ENCODE measurements around the gene SLC29A3. TPM values are rescaled to one million over a fixed set of nuclear protein-coding genes. Genes with fewer than 3 reads are reported as not detected.

SLC29A3 gene
- total RNA-seq, 1 experiment from 2014 or later = 3.4 TPM

GRCh38 chr10:71370031-71370430 lies 51.0 kb downstream of the SLC29A3 start:
- Histone ChIP-seq H3K79me2 (ENCODE audit: low read length) (no peaks in the 10 kb centered on the region), H3K4me3 (ENCODE audit: low read length) (no peak overlapping the region), H4K20me1 (ENCODE audit: insufficient read depth, low read depth, low read length) (no peaks in the 10 kb centered on the region), H3K9me2 (replicated peaks; ENCODE audit: insufficient read depth, low read length) (no peaks in the 10 kb centered on the region), H3K36me3 (ENCODE audit: insufficient read depth, low read length) (no peaks in the 10 kb centered on the region), H3K27me3 (ENCODE audit: low read length) (no peaks in the 10 kb centered on the region), H2AFZ (ENCODE audit: low read length) (no peak overlapping the region), H3K4me1 (ENCODE audit: low read length) (peaks cover 27% of the 10 kb centered on the region), H3K4me2 (ENCODE audit: low read depth, low read length, poor library complexity, severe bottlenecking) (no peak overlapping the region), H3K9ac (ENCODE audit: low read length) (no peak overlapping the region), H3K27ac (ENCODE audit: low read length) (no peak overlapping the region), H3K9me3 (ENCODE audit: low read length) (no peaks in the 10 kb centered on the region)
- no peak for DNase-seq

GRCh38 chr10:71371750-71372166 lies 52.7 kb downstream of the SLC29A3 start:
- Histone ChIP-seq H3K9me3 (ENCODE audit: low read length) (no peaks in the 10 kb centered on the region), H3K4me2 (ENCODE audit: low read depth, low read length, poor library complexity, severe bottlenecking) (peak overlapping the region; percentile 13), H4K20me1 (ENCODE audit: insufficient read depth, low read depth, low read length) (no peaks in the 10 kb centered on the region), H3K4me3 (ENCODE audit: low read length) (no peak overlapping the region), H2AFZ (ENCODE audit: low read length) (no peak overlapping the region; the same call in 1 of the 2 replicates), H3K79me2 (ENCODE audit: low read length) (no peaks in the 10 kb centered on the region), H3K4me1 (ENCODE audit: low read length) (peaks cover 34% of the 10 kb centered on the region), H3K27me3 (ENCODE audit: low read length) (no peaks in the 10 kb centered on the region), H3K9me2 (replicated peaks; ENCODE audit: insufficient read depth, low read length) (no peaks in the 10 kb centered on the region), H3K9ac (ENCODE audit: low read length) (peak overlapping the region; percentile 28; the same call in 1 of the 2 replicates), H3K27ac (ENCODE audit: low read length) (no peak overlapping the region), H3K36me3 (ENCODE audit: insufficient read depth, low read length) (no peaks in the 10 kb centered on the region)
- DNase-seq = no peak

GRCh38 chr10:71372882-71373495 lies 53.9 kb downstream of the SLC29A3 start:
- Histone ChIP-seq H2AFZ (ENCODE audit: low read length) (peak overlapping the region; percentile 20; the same call in 1 of the 2 replicates), H3K27ac (ENCODE audit: low read length) (no peak overlapping the region), H3K9ac (ENCODE audit: low read length) (peak overlapping the region; percentile 38; the same call in 1 of the 2 replicates), H4K20me1 (ENCODE audit: insufficient read depth, low read depth, low read length) (no peaks in the 10 kb centered on the region), H3K36me3 (ENCODE audit: insufficient read depth, low read length) (no peaks in the 10 kb centered on the region), H3K79me2 (ENCODE audit: low read length) (no peaks in the 10 kb centered on the region), H3K4me1 (ENCODE audit: low read length) (peaks cover 41% of the 10 kb centered on the region), H3K27me3 (ENCODE audit: low read length) (no peaks in the 10 kb centered on the region), H3K4me3 (ENCODE audit: low read length) (no peak overlapping the region), H3K4me2 (ENCODE audit: low read depth, low read length, poor library complexity, severe bottlenecking) (peak overlapping the region; percentile 28), H3K9me3 (ENCODE audit: low read length) (no peaks in the 10 kb centered on the region), H3K9me2 (replicated peaks; ENCODE audit: insufficient read depth, low read length) (no peaks in the 10 kb centered on the region)
- DNase-seq = peak; percentile 48

- DNase-seq = no peak
- H2AFZ ChIP-seq (ENCODE audit: low read length) = no peak overlapping the region
- H3K79me2 ChIP-seq (ENCODE audit: low read length) = no peaks in the 10 kb centered on the region
- H3K9ac ChIP-seq (ENCODE audit: low read length) = no peak overlapping the region
- no peaks in the 10 kb centered on the region for H3K27me3 ChIP-seq (ENCODE audit: low read length)
- H3K36me3 ChIP-seq (ENCODE audit: insufficient read depth, low read length) = no peaks in the 10 kb centered on the region
- H4K20me1 ChIP-seq (ENCODE audit: insufficient read depth, low read depth, low read length) = no peaks in the 10 kb centered on the region
- H3K4me2 ChIP-seq (ENCODE audit: low read depth, low read length, poor library complexity, severe bottlenecking) = no peak overlapping the region
- H3K27ac ChIP-seq (ENCODE audit: low read length) = no peak overlapping the region
- H3K9me3 ChIP-seq (ENCODE audit: low read length) = no peaks in the 10 kb centered on the region
- H3K4me3 ChIP-seq (ENCODE audit: low read length) = no peak overlapping the region
- no peaks in the 10 kb centered on the region for H3K9me2 ChIP-seq (replicated peaks; ENCODE audit: insufficient read depth, low read length)
- peaks cover 50% of the 10 kb centered on the region for H3K4me1 ChIP-seq (ENCODE audit: low read length)
Measured at GRCh38 chr10:71374481-71375233, 55.6 kb downstream of the SLC29A3 start.

- DNase-seq = no peak
- Histone ChIP-seq H3K9ac (ENCODE audit: low read length) (peak overlapping the region; percentile 90; the same call in 1 of the 2 replicates), H3K4me3 (ENCODE audit: low read length) (no peak overlapping the region), H2AFZ (ENCODE audit: low read length) (no peak overlapping the region), H3K36me3 (ENCODE audit: insufficient read depth, low read length) (no peaks in the 10 kb centered on the region), H3K4me1 (ENCODE audit: low read length) (peaks cover 50% of the 10 kb centered on the region), H3K9me2 (replicated peaks; ENCODE audit: insufficient read depth, low read length) (no peaks in the 10 kb centered on the region), H3K27me3 (ENCODE audit: low read length) (no peaks in the 10 kb centered on the region), H3K9me3 (ENCODE audit: low read length) (no peaks in the 10 kb centered on the region), H3K27ac (ENCODE audit: low read length) (no peak overlapping the region), H3K4me2 (ENCODE audit: low read depth, low read length, poor library complexity, severe bottlenecking) (peak overlapping the region; percentile 85), H3K79me2 (ENCODE audit: low read length) (no peaks in the 10 kb centered on the region), H4K20me1 (ENCODE audit: insufficient read depth, low read depth, low read length) (no peaks in the 10 kb centered on the region)
Measured at GRCh38 chr10:71375952-71376351, 56.9 kb downstream of the SLC29A3 start.

GRCh38 chr10:71378336-71379117 lies 59.5 kb downstream of the SLC29A3 start:
- Histone ChIP-seq H3K27ac (ENCODE audit: low read length) (no peak overlapping the region), H3K27me3 (ENCODE audit: low read length) (no peaks in the 10 kb centered on the region), H3K4me1 (ENCODE audit: low read length) (peaks cover 28% of the 10 kb centered on the region), H3K4me2 (ENCODE audit: low read depth, low read length, poor library complexity, severe bottlenecking) (peak overlapping the region; percentile 85), H3K9me2 (replicated peaks; ENCODE audit: insufficient read depth, low read length) (no peaks in the 10 kb centered on the region), H2AFZ (ENCODE audit: low read length) (no peak overlapping the region), H3K79me2 (ENCODE audit: low read length) (no peaks in the 10 kb centered on the region), H3K4me3 (ENCODE audit: low read length) (0 out of 2 replicates have a peak overlapping the region, but pooled peaks have one; percentile 6), H3K36me3 (ENCODE audit: insufficient read depth, low read length) (no peaks in the 10 kb centered on the region), H3K9me3 (ENCODE audit: low read length) (no peaks in the 10 kb centered on the region), H4K20me1 (ENCODE audit: insufficient read depth, low read depth, low read length) (no peaks in the 10 kb centered on the region), H3K9ac (ENCODE audit: low read length) (0 out of 2 replicates have a peak overlapping the region, but pooled peaks have one; percentile 0)
- peak; percentile 55 for DNase-seq

- Histone ChIP-seq H3K9ac (ENCODE audit: low read length) (no peak overlapping the region), H3K9me3 (ENCODE audit: low read length) (no peaks in the 10 kb centered on the region), H3K9me2 (replicated peaks; ENCODE audit: insufficient read depth, low read length) (no peaks in the 10 kb centered on the region), H3K27me3 (ENCODE audit: low read length) (no peaks in the 10 kb centered on the region), H2AFZ (ENCODE audit: low read length) (no peak overlapping the region), H3K27ac (ENCODE audit: low read length) (no peak overlapping the region), H3K4me2 (ENCODE audit: low read depth, low read length, poor library complexity, severe bottlenecking) (peak overlapping the region; percentile 85), H3K36me3 (ENCODE audit: insufficient read depth, low read length) (no peaks in the 10 kb centered on the region), H4K20me1 (ENCODE audit: insufficient read depth, low read depth, low read length) (no peaks in the 10 kb centered on the region), H3K4me3 (ENCODE audit: low read length) (no peak overlapping the region), H3K4me1 (ENCODE audit: low read length) (peaks cover 27% of the 10 kb centered on the region), H3K79me2 (ENCODE audit: low read length) (no peaks in the 10 kb centered on the region)
- no peak for DNase-seq
Measured at GRCh38 chr10:71379118-71379766, 60.2 kb downstream of the SLC29A3 start.
